Measurements from ENCODE around the gene CD37.

Gene CD37

GRCh38 chr19:49383599-49383998 lies 48.4 kb downstream of the CD37 start:
- DNase-seq = no peak

GRCh38 chr19:49387936-49388372 lies 52.7 kb downstream of the CD37 start, which contains the start of gene KASH5:
TSS of gene KASH5 (plus strand) at chr19:49388249. CDS start at chr19:49390884, 2,635 bp downstream.
- no peak for DNase-seq

DNA sequence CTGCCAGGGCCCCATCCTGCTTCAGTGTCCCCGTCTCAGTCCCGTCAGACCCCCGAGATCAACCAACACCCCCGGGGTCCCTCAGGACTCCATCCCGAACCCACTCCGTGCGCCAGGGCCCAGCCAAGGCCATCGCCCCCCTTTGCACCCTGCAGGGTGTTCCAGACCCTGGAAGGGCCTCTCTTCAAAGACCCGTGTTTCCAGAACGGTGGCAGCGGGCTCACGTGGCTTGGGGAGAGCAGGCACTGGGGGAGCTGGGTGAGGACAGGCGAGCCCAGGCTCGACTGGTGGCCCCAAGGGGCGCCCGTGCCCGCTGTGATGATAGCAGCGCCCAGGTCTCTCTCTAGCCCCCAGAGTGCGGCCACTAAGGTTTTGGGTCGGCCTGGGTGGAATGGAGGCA lies 54.2 kb downstream of the CD37 start:
- DNase-seq = no peak

All from NCI-H1092 (cell line).